CD4-positive, CD25-positive, alpha-beta regulatory T cell (primary cell): ENCODE data around the gene CAMTA1. TPM values are rescaled to one million over a fixed set of nuclear protein-coding genes. Genes with fewer than 3 reads are reported as not detected.

Experiments used
- ATAC-seq, 2 donors: fragments of 150-1000 bp; cut with Tn5 transposase; one replicate each; pipeline ENCODE4 v1.10.0; 2021; ENCODE audit warnings: low read depth in 2 of 2, moderate number of reproducible peaks in 2 of 2, moderate library complexity in 1 of 2
- DNase-seq, 3 donors: peaks; one replicate each; pipeline versions ENCODE4 v3.0.0 to v3.0.0-alpha.2; 2012 to 2022; ENCODE audit warnings: mixed read lengths in 1 of 3
- H3K27ac ChIP-seq: one replicate; pipeline ENCODE4 v1.7.0; 2013; ENCODE audit warnings: mild to moderate bottlenecking, low read length; ENCODE audit not compliant: insufficient read depth, poor library complexity, severe bottlenecking
- H3K27me3 ChIP-seq: one replicate; pipeline ENCODE4 v1.7.0; 2013; ENCODE audit warnings: low read length; ENCODE audit not compliant: control insufficient read depth, insufficient read depth
- H3K36me3 ChIP-seq: one replicate; pipeline ENCODE4 v1.7.0; 2013; ENCODE audit warnings: mild to moderate bottlenecking, low read length, moderate library complexity; ENCODE audit not compliant: control insufficient read depth, insufficient read depth
- H3K4me1 ChIP-seq: 2 replicates; pipeline ENCODE4 v1.7.0; 2013; ENCODE audit warnings: mild to moderate bottlenecking, low read length; ENCODE audit not compliant: insufficient read depth, control insufficient read depth, poor library complexity, severe bottlenecking
- H3K4me3 ChIP-seq: one replicate; pipeline ENCODE4 v1.7.0; 2013; ENCODE audit warnings: low read depth, mild to moderate bottlenecking, low read length, moderate library complexity
- H3K9me3 ChIP-seq, 2 experiments: 1 replicate in 1 of 2; 2 replicates in 1 of 2; pipeline ENCODE4 v1.7.0; 2013; ENCODE audit warnings: low read length in 2 of 2, mild to moderate bottlenecking in 1 of 2, moderate library complexity in 1 of 2; ENCODE audit not compliant: control insufficient read depth in 2 of 2
- H3K27ac Mint-ChIP-seq, 3 donors: one replicate each; pipeline ENCODE4 v1.8.0; 2020 to 2022; ENCODE audit warnings: mild to moderate bottlenecking in 3 of 3, mixed read lengths in 3 of 3, moderate library complexity in 2 of 3
- H3K27me3 Mint-ChIP-seq: one replicate; pipeline ENCODE4 v1.8.0; 2022; ENCODE audit warnings: mild to moderate bottlenecking, mixed read lengths
- H3K36me3 Mint-ChIP-seq: one replicate; pipeline ENCODE4 v1.8.0; 2020; ENCODE audit warnings: mixed read lengths
- H3K4me1 Mint-ChIP-seq, 4 donors: one replicate each; pipeline ENCODE4 v1.8.0; 2020 to 2022; ENCODE audit warnings: mixed read lengths in 4 of 4, mild to moderate bottlenecking in 1 of 4
- H3K4me3 Mint-ChIP-seq, 4 donors: one replicate each; pipeline ENCODE4 v1.8.0; 2020 to 2022; ENCODE audit warnings: mild to moderate bottlenecking in 4 of 4, mixed read lengths in 4 of 4, moderate library complexity in 3 of 4
- H3K9me3 Mint-ChIP-seq, 7 donors: one replicate each; pipeline ENCODE4 v1.8.0; 2020 to 2022; ENCODE audit warnings: mixed read lengths in 7 of 7, mild to moderate bottlenecking in 3 of 7, moderate library complexity in 2 of 7
- polyA plus RNA-seq, 4 donors: library from polyadenylated mRNA; unstranded; fragments of 300-500 nt; fragmentation: Illumina TruSeq; gene quantifications; one replicate each; pipeline ENCODE4 v1.2.3, GENCODE V29; 2021
- total RNA-seq: library from RNA; stranded (reverse); gene quantifications from one replicate; pipeline ENCODE4 v1.2.3, GENCODE V29; 2022

Gene CAMTA1
- total and polyA plus RNA-seq, 5 donors from 2014 or later, result 48.8 to 112 (median 80.0) TPM

- H3K27ac Mint-ChIP-seq, result no peak overlapping the region
- no peak for DNase-seq
These were observed 770.3 kb downstream of the CAMTA1 start for GRCh38 chr1:7555391-7556185.

GRCh38 chr1:7557301-7557891 lies 772.1 kb downstream of the CAMTA1 start:
- no peaks in the 10 kb centered on the region for H3K36me3 Mint-ChIP-seq
- DNase-seq (no peak), ATAC-seq (no peak)
- no peaks in the 10 kb centered on the region for H3K4me1 Mint-ChIP-seq
- peaks cover 0 to 4% (median 0%) of the 10 kb centered on the region in 7 donors for H3K9me3 Mint-ChIP-seq
- Histone ChIP-seq H3K36me3 (no peaks in the 10 kb centered on the region), H3K4me1 (no peaks in the 10 kb centered on the region), H3K9me3 (no peaks in the 10 kb centered on the region), H3K4me3 (no peak overlapping the region), H3K27me3 (no peaks in the 10 kb centered on the region), H3K27ac (no peak overlapping the region)
- H3K27ac Mint-ChIP-seq, result no peak overlapping the region
- H3K27me3 Mint-ChIP-seq, result no peaks in the 10 kb centered on the region
- H3K4me3 Mint-ChIP-seq, result no peak overlapping the region

More at GRCh38 chr1:7555391-7556185, 770.3 kb downstream of the CAMTA1 start:
- Histone ChIP-seq H3K4me3 (no peak overlapping the region), H3K27me3 (no peaks in the 10 kb centered on the region), H3K36me3 (no peaks in the 10 kb centered on the region), H3K27ac (no peak overlapping the region), H3K9me3 (no peaks in the 10 kb centered on the region), H3K4me1 (no peaks in the 10 kb centered on the region)
- H3K9me3 Mint-ChIP-seq, result peaks cover 0 to 3% (median 0%) of the 10 kb centered on the region in 7 donors
- ATAC-seq, result no peak
- no peak overlapping the region for H3K4me3 Mint-ChIP-seq
- no peaks in the 10 kb centered on the region for H3K36me3 Mint-ChIP-seq
- H3K27me3 Mint-ChIP-seq, result no peaks in the 10 kb centered on the region
- no peaks in the 10 kb centered on the region for H3K4me1 Mint-ChIP-seq

- no peak overlapping the region for H3K4me3 Mint-ChIP-seq
- peaks cover 0 to 4% (median 0%) of the 10 kb centered on the region in 7 donors for H3K9me3 Mint-ChIP-seq
- Histone ChIP-seq H3K4me3 (no peak overlapping the region), H3K27ac (no peak overlapping the region), H3K9me3 (no peaks in the 10 kb centered on the region), H3K36me3 (no peaks in the 10 kb centered on the region), H3K27me3 (no peaks in the 10 kb centered on the region), H3K4me1 (no peaks in the 10 kb centered on the region)
- H3K4me1 Mint-ChIP-seq, result no peaks in the 10 kb centered on the region
- H3K36me3 Mint-ChIP-seq, result no peaks in the 10 kb centered on the region
- ATAC-seq (no peak), DNase-seq (no peak)
- H3K27ac Mint-ChIP-seq, result no peak overlapping the region
- H3K27me3 Mint-ChIP-seq, result no peaks in the 10 kb centered on the region
These were observed 772.8 kb downstream of the CAMTA1 start for GRCh38 chr1:7558041-7558461.

- no peak for ATAC-seq
- H3K27ac Mint-ChIP-seq, result no peak overlapping the region
- Histone ChIP-seq H3K36me3 (no peaks in the 10 kb centered on the region), H3K4me1 (no peaks in the 10 kb centered on the region), H3K27ac (no peak overlapping the region), H3K27me3 (no peaks in the 10 kb centered on the region), H3K9me3 (no peaks in the 10 kb centered on the region), H3K4me3 (no peak overlapping the region)
- H3K4me3 Mint-ChIP-seq, result no peak overlapping the region
- H3K4me1 Mint-ChIP-seq, result no peaks in the 10 kb centered on the region
- DNase-seq, result no peak
- peaks cover 0 to 4% (median 0%) of the 10 kb centered on the region in 7 donors for H3K9me3 Mint-ChIP-seq
- no peaks in the 10 kb centered on the region for H3K36me3 Mint-ChIP-seq
- H3K27me3 Mint-ChIP-seq, result no peaks in the 10 kb centered on the region
These were observed 773.2 kb downstream of the CAMTA1 start for GRCh38 chr1:7558481-7558880.

GRCh38 chr1:7558921-7559869 lies 773.9 kb downstream of the CAMTA1 start:
- H3K27ac Mint-ChIP-seq, result no peak overlapping the region
- DNase-seq (no peak), ATAC-seq (no peak)
- no peak overlapping the region for H3K4me3 Mint-ChIP-seq
- no peaks in the 10 kb centered on the region for H3K36me3 Mint-ChIP-seq
- no peaks in the 10 kb centered on the region for H3K9me3 ChIP-seq
- no peaks in the 10 kb centered on the region for H3K4me1 Mint-ChIP-seq
- no peak overlapping the region for H3K4me3 ChIP-seq
- H3K27me3 Mint-ChIP-seq, result no peaks in the 10 kb centered on the region
- no peaks in the 10 kb centered on the region for H3K36me3 ChIP-seq
- H3K27ac ChIP-seq, result no peak overlapping the region
- no peaks in the 10 kb centered on the region for H3K4me1 ChIP-seq
- no peaks in the 10 kb centered on the region for H3K27me3 ChIP-seq
- peaks cover 0 to 4% (median 0%) of the 10 kb centered on the region in 7 donors for H3K9me3 Mint-ChIP-seq

- peaks cover 0 to 4% (median 0%) of the 10 kb centered on the region in 7 donors for H3K9me3 Mint-ChIP-seq
- Histone ChIP-seq H3K36me3 (no peaks in the 10 kb centered on the region), H3K9me3 (no peaks in the 10 kb centered on the region), H3K4me3 (no peak overlapping the region), H3K4me1 (no peaks in the 10 kb centered on the region), H3K27ac (no peak overlapping the region), H3K27me3 (no peaks in the 10 kb centered on the region)
- no peak overlapping the region for H3K27ac Mint-ChIP-seq
- no peak for ATAC-seq
- no peak overlapping the region for H3K4me3 Mint-ChIP-seq
- no peaks in the 10 kb centered on the region for H3K4me1 Mint-ChIP-seq
- no peaks in the 10 kb centered on the region for H3K27me3 Mint-ChIP-seq
- DNase-seq, result no peak
- H3K36me3 Mint-ChIP-seq, result no peaks in the 10 kb centered on the region
These were observed 774.9 kb downstream of the CAMTA1 start for GRCh38 chr1:7560128-7560527.

- no peak overlapping the region for H3K27ac Mint-ChIP-seq
- H3K27me3 ChIP-seq, result no peaks in the 10 kb centered on the region
- no peaks in the 10 kb centered on the region for H3K36me3 ChIP-seq
- no peak for ATAC-seq
- H3K4me3 Mint-ChIP-seq, result no peak overlapping the region
- no peaks in the 10 kb centered on the region for H3K27me3 Mint-ChIP-seq
- no peak overlapping the region for H3K4me3 ChIP-seq
- no peaks in the 10 kb centered on the region for H3K9me3 ChIP-seq
- H3K4me1 Mint-ChIP-seq, result no peaks in the 10 kb centered on the region
- H3K36me3 Mint-ChIP-seq, result no peaks in the 10 kb centered on the region
- H3K9me3 Mint-ChIP-seq, result peaks cover 0 to 2% (median 0%) of the 10 kb centered on the region in 7 donors
- no peak overlapping the region for H3K27ac ChIP-seq
- no peak for DNase-seq
- H3K4me1 ChIP-seq, result no peaks in the 10 kb centered on the region
These were observed 775.4 kb downstream of the CAMTA1 start for GRCh38 chr1:7560601-7561181.
